ENCODE results near the gene CABP2.
"Not testable (repeated sequence)": the region's sequence is repeated elsewhere in the genome, so short reads cannot be mapped to it uniquely, and the experiment has no call there.

Gene CABP2

GRCh38 chr11:67489203-67489884, 33.9 kb downstream of the CABP2 start:
- no peaks in the 10 kb centered on the region for H3K36me3 ChIP-seq (ENCODE audit: control insufficient read depth, insufficient read depth, low read length)
- no peak overlapping the region for H3K27ac ChIP-seq
- H2AFZ ChIP-seq, result no peak overlapping the region
- H3K4me2 ChIP-seq (ENCODE audit: low read length), result no peak overlapping the region
- H3K9me3 ChIP-seq (ENCODE audit: control insufficient read depth, low read length), result no peaks in the 10 kb centered on the region
- no peaks in the 10 kb centered on the region for H3K79me2 ChIP-seq
- H3K4me3 ChIP-seq (ENCODE audit: low read depth, low read length), result no peak overlapping the region
- H3K9ac ChIP-seq, result no peak overlapping the region
- no peaks in the 10 kb centered on the region for H3K4me1 ChIP-seq
- no peaks in the 10 kb centered on the region for H3K27me3 ChIP-seq (ENCODE audit: control insufficient read depth, insufficient read depth, low read length)
- TF ChIP-seq, protein P1, sequence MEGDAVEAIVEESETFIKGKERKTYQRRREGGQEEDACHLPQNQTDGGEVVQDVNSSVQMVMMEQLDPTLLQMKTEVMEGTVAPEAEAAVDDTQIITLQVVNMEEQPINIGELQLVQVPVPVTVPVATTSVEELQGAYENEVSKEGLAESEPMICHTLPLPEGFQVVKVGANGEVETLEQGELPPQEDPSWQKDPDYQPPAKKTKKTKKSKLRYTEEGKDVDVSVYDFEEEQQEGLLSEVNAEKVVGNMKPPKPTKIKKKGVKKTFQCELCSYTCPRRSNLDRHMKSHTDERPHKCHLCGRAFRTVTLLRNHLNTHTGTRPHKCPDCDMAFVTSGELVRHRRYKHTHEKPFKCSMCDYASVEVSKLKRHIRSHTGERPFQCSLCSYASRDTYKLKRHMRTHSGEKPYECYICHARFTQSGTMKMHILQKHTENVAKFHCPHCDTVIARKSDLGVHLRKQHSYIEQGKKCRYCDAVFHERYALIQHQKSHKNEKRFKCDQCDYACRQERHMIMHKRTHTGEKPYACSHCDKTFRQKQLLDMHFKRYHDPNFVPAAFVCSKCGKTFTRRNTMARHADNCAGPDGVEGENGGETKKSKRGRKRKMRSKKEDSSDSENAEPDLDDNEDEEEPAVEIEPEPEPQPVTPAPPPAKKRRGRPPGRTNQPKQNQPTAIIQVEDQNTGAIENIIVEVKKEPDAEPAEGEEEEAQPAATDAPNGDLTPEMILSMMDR (IDR thresholded peaks at IDR 0.05), result no peak

- no peaks in the 10 kb centered on the region for H3K4me1 ChIP-seq
- no peak overlapping the region for H3K4me3 ChIP-seq (ENCODE audit: low read depth, low read length)
- H3K4me2 ChIP-seq (ENCODE audit: low read length), result no peak overlapping the region
- TF ChIP-seq, protein P1 (IDR thresholded peaks at IDR 0.05), result no peak
- H3K36me3 ChIP-seq (ENCODE audit: control insufficient read depth, insufficient read depth, low read length), result no peaks in the 10 kb centered on the region
- no peak overlapping the region for H3K27ac ChIP-seq
- no peaks in the 10 kb centered on the region for H3K9me3 ChIP-seq (ENCODE audit: control insufficient read depth, low read length)
- H2AFZ ChIP-seq, result no peak overlapping the region
- no peak overlapping the region for H3K9ac ChIP-seq
- no peaks in the 10 kb centered on the region for H3K27me3 ChIP-seq (ENCODE audit: control insufficient read depth, insufficient read depth, low read length)
- peaks cover 2% of the 10 kb centered on the region for H3K79me2 ChIP-seq
These were observed 36.6 kb downstream of the CABP2 start for GRCh38 chr11:67486481-67487195.

DNA sequence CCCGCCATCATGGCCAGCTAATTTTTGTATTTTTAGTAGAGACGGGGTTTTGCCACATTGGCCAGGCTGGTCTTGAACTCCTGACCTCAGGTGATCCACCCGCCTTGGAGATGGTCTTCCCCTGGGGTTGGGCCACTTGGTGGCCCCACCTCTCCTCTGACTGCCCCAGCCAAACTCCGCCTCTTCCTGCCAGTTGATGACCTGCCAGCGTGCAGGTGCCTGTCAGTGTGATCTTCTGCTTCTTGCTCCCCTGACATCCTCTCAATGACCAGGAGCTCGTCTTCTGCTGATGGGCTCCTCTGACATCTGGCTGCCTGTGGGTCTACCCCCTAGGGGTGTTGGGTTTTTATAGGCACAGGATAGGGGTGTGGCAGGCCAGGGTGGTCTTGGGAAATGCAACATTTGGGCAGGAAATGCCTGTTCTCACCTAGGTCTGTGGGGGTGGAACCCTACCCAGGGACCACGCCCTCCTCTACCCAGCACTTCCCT, 37.3 kb downstream of the CABP2 start:
- not testable (repeated sequence) for H3K9me3 ChIP-seq (ENCODE audit: control insufficient read depth, low read length); H3K4me2 ChIP-seq (ENCODE audit: low read length); H3K36me3 ChIP-seq (ENCODE audit: control insufficient read depth, insufficient read depth, low read length); H3K27me3 ChIP-seq (ENCODE audit: control insufficient read depth, insufficient read depth, low read length); H3K4me3 ChIP-seq (ENCODE audit: low read depth, low read length); H3K4me1 ChIP-seq; H3K9ac ChIP-seq; H3K79me2 ChIP-seq; H3K27ac ChIP-seq; H2AFZ ChIP-seq

GRCh38 chr11:67484847-67485311, 38.4 kb downstream of the CABP2 start:
- H3K4me2 ChIP-seq (ENCODE audit: low read length), result no peak overlapping the region
- H3K9ac ChIP-seq, result no peak overlapping the region
- H3K79me2 ChIP-seq, result peaks cover 2% of the 10 kb centered on the region
- H3K36me3 ChIP-seq (ENCODE audit: control insufficient read depth, insufficient read depth, low read length), result no peaks in the 10 kb centered on the region
- H3K9me3 ChIP-seq (ENCODE audit: control insufficient read depth, low read length), result no peaks in the 10 kb centered on the region
- no peak overlapping the region for H3K27ac ChIP-seq
- H2AFZ ChIP-seq, result no peak overlapping the region
- H3K4me3 ChIP-seq (ENCODE audit: low read depth, low read length), result no peak overlapping the region
- TF ChIP-seq, protein P1 (IDR thresholded peaks at IDR 0.05), result no peak
- H3K27me3 ChIP-seq (ENCODE audit: control insufficient read depth, insufficient read depth, low read length), result no peaks in the 10 kb centered on the region
- H3K4me1 ChIP-seq, result no peaks in the 10 kb centered on the region

DNA sequence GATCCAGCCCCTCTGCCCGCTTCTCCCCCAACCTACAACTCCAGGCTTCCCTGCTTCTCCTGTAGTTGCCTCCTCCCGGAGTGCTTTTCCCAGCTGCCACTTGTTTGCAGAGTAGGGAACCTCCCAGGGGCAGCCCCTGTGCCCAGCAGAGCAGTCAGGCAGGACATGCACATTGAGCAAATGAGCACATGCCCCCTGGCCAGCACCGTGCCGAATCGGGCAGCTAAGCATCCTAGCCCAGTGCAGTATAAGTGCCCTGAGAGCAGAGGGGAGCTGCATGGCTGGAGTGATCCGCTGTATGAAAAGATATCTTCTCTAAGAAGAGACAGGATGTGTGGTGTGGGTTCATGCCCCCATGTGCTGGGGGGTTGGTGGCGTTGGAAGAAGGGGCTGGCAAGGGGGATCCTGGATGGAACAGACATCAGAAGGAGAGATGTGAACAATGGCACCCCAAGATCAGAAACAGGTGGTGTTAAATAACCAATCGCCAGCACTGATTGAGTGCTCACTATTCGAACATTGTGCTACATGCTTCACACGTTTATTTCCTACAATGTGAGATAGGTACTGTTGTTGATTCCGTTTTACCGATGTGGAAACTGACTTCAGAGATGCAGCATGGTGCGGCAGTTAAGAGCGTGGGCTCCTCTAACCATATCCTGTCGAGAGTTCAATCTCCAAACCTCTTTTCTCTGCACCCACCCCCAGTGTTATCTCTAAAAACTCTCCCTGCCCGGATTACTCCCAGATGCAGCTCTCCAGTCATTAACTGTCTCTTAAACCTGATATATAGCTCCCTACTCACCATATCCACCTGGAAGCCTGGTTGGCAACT, 39.2 kb downstream of the CABP2 start:
- no peaks in the 10 kb centered on the region for H3K4me1 ChIP-seq
- H3K79me2 ChIP-seq, result peaks cover 2% of the 10 kb centered on the region
- TF ChIP-seq, protein P1 (IDR thresholded peaks at IDR 0.05), result no peak
- no peak overlapping the region for H3K27ac ChIP-seq
- H2AFZ ChIP-seq, result no peak overlapping the region
- H3K36me3 ChIP-seq (ENCODE audit: control insufficient read depth, insufficient read depth, low read length), result no peaks in the 10 kb centered on the region
- H3K27me3 ChIP-seq (ENCODE audit: control insufficient read depth, insufficient read depth, low read length), result no peaks in the 10 kb centered on the region
- H3K9ac ChIP-seq, result no peak overlapping the region
- H3K9me3 ChIP-seq (ENCODE audit: control insufficient read depth, low read length), result no peaks in the 10 kb centered on the region
- peak overlapping the region; percentile 82 for H3K4me3 ChIP-seq (ENCODE audit: low read depth, low read length)
- H3K4me2 ChIP-seq (ENCODE audit: low read length), result peak overlapping the region; percentile 91

Data from parathyroid adenoma (tissue), 2 donors.